Mucosa of stomach (tissue), 1 donor: ENCODE measurements around the gene BNIPL.

Experiments
- H3K27me3 ChIP-seq: one replicate; pipeline ENCODE4 v1.7.0; 2013; ENCODE audit warnings: mild to moderate bottlenecking, low read length; ENCODE audit not compliant: control insufficient read depth, insufficient read depth
- H3K36me3 ChIP-seq: one replicate; pipeline ENCODE4 v1.7.0; 2013; ENCODE audit warnings: low read length; ENCODE audit not compliant: control insufficient read depth, insufficient read depth
- H3K4me1 ChIP-seq: one replicate; pipeline ENCODE4 v1.7.0; 2013; ENCODE audit warnings: mild to moderate bottlenecking, low read length; ENCODE audit not compliant: control insufficient read depth, insufficient read depth
- H3K4me3 ChIP-seq: one replicate; pipeline ENCODE4 v1.7.0; 2013; ENCODE audit warnings: low read length
- H3K9ac ChIP-seq: one replicate; pipeline ENCODE4 v1.7.0; 2013; ENCODE audit warnings: mild to moderate bottlenecking, low read length, moderate library complexity
- H3K9me3 ChIP-seq: one replicate; pipeline ENCODE4 v1.7.0; 2013; ENCODE audit warnings: mild to moderate bottlenecking, low read length, moderate library complexity; ENCODE audit not compliant: control insufficient read depth
- donor health status: Pancreatic carcinoma.

The BNIPL gene

DNA sequence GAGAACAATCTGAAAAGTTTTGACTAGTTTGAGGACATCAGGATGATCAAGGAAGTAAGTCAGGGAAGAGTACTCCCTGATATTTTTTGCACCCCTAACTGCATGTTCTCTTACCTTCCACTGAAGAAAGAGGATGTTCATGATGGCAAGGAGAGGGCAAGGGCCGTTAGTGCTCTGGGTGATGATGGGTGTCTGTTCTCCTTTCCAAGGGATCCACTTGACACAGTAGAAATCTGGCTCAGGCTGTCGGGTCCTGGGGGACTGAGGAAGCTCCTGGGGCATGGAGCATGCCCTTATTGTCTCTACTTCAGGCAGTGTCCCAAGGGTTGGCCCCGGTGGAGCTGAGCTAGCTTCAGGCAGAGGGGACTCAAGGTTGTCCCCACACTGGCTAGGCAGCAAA lies 34.3 kb upstream of the BNIPL start:
- Histone ChIP-seq H3K9ac (no peak overlapping the region), H3K36me3 (peaks cover 17% of the 10 kb centered on the region), H3K27me3 (no peaks in the 10 kb centered on the region), H3K9me3 (no peaks in the 10 kb centered on the region), H3K4me3 (no peak overlapping the region), H3K4me1 (peaks cover 18% of the 10 kb centered on the region)

DNA sequence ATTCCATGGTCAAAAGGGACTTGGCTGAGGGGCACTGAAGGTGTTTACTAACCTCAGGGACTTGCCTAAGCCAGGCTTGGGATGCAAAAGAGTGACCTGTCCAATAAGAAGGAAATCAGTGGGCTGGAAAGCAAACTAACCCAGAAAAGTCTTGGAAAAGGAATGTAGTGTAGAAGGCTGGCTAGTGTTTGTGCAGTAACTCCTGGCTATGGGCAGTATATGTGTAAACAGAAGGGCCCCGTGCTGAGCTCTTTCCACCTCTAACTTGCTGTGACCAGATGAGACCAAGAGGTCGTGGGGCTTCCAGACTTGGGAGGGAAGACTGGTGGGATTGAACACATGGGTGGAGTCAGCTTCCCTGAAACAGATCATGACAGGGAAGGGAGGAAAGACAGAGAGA lies 33.8 kb upstream of the BNIPL start:
- Histone ChIP-seq H3K36me3 (peaks cover 12% of the 10 kb centered on the region), H3K9ac (peak overlapping the region; percentile 14), H3K4me3 (no peak overlapping the region), H3K9me3 (no peaks in the 10 kb centered on the region), H3K27me3 (no peaks in the 10 kb centered on the region), H3K4me1 (peaks cover 24% of the 10 kb centered on the region)

GRCh38 chr1:151003180-151003579 lies 33.2 kb upstream of the BNIPL start:
- Histone ChIP-seq H3K27me3 (no peaks in the 10 kb centered on the region), H3K9ac (peak overlapping the region; percentile 14), H3K4me1 (peaks cover 28% of the 10 kb centered on the region), H3K4me3 (no peak overlapping the region), H3K9me3 (no peaks in the 10 kb centered on the region), H3K36me3 (peaks cover 6% of the 10 kb centered on the region)

GRCh38 chr1:151005729-151006319 lies 30.6 kb upstream of the BNIPL start:
- peak overlapping the region; percentile 66 for H3K4me3 ChIP-seq
- peaks cover 35% of the 10 kb centered on the region for H3K4me1 ChIP-seq

DNA sequence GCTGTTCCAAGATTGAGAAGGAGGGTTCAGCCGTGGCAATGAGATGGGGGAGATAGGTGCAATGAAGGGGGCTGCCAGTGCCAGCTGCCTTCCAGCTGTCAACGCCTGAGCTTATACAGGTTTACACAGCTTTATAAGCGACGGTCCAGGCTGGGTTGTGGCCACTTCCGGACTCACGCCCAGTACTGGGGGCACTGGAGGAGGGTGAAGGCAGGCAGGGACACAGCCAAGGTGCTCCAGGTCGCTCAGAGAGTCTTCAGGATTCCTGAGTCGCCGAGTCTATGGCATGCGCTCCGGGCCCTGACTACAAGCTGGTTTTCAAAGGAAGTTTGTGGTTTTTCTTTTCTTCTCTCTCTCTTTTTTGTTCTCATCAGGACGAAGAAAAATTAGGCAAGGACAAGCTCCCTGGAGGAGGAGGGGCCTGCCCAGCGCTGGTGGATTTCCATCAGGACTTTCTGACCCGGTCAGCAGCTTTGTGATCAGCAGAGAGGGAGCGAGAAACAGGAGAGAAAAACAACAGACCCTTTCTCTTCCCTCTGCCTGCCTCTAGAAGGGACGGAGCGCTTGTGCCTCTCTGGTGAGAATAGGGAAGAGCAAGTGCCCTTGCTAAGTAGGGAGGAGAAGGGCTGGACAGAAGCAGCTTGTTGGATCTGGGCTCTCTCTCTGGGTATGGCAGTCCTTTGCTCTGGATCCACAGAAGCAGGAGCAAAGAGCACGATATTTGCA lies 29.9 kb upstream of the BNIPL start, which contains the start of gene MINDY1:
TSS of gene MINDY1 (minus strand) at position 576 of the 726 bp plus-strand sequence. CDS start 4,285 bp downstream, outside the sequence.
- peak within 1 kb of the TSS; percentile 90 for H3K9ac ChIP-seq
- H3K4me1 ChIP-seq, result peaks cover 35% of the 10 kb centered on the region
- H3K36me3 ChIP-seq, result peaks cover 6% of the 10 kb centered on the region
- no peaks in the 10 kb centered on the region for H3K27me3 ChIP-seq
- no peaks in the 10 kb centered on the region for H3K9me3 ChIP-seq
- peak within 1 kb of the TSS; percentile 66 for H3K4me3 ChIP-seq

More at GRCh38 chr1:151005729-151006319, 30.6 kb upstream of the BNIPL start:
- Histone ChIP-seq H3K36me3 (peaks cover 6% of the 10 kb centered on the region), H3K27me3 (no peaks in the 10 kb centered on the region), H3K9me3 (no peaks in the 10 kb centered on the region), H3K9ac (peak overlapping the region; percentile 90)

GRCh38 chr1:151007853-151008243 lies 28.5 kb upstream of the BNIPL start:
- Histone ChIP-seq H3K4me1 (peaks cover 31% of the 10 kb centered on the region), H3K9me3 (no peaks in the 10 kb centered on the region), H3K4me3 (no peak overlapping the region)

GRCh38 chr1:151008244-151009205 lies 27.9 kb upstream of the BNIPL start, which contains the start of gene PRUNE1:
TSS of gene PRUNE1 (plus strand) at chr1:151008449. CDS start at chr1:151008633, 184 bp downstream.
- H3K4me1 ChIP-seq, result peaks cover 31% of the 10 kb centered on the region
- no peaks in the 10 kb centered on the region for H3K36me3 ChIP-seq
- H3K9me3 ChIP-seq, result no peaks in the 10 kb centered on the region
- peak within 1 kb of the TSS; percentile 94 for H3K9ac ChIP-seq
- H3K27me3 ChIP-seq, result no peaks in the 10 kb centered on the region
- peak within 1 kb of the TSS; percentile 97 for H3K4me3 ChIP-seq

More at GRCh38 chr1:151007853-151008243, 28.5 kb upstream of the BNIPL start:
- H3K9ac ChIP-seq, result peak overlapping the region; percentile 17
- H3K27me3 ChIP-seq, result no peaks in the 10 kb centered on the region
- H3K36me3 ChIP-seq, result no peaks in the 10 kb centered on the region

DNA sequence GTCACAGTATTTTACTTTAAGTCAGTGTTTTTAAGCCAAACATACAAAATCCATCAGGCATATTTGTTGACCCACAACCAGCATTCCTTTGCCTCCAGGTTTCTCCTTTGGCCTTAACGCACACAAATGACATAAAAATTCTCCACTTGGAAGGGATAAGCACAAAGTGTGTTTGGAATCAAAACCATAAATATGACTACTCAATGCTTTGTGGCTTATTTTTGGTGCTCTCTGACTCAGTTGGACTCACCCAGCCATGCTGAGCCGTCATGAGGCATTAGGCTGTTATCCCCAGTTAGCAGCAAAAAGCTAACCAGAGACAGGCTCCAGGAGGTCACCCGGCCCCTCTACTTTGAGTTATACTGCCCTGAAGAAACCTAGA lies 27.2 kb upstream of the BNIPL start:
- no peaks in the 10 kb centered on the region for H3K27me3 ChIP-seq
- H3K4me1 ChIP-seq, result peaks cover 33% of the 10 kb centered on the region
- no peaks in the 10 kb centered on the region for H3K9me3 ChIP-seq
- peak overlapping the region; percentile 97 for H3K4me3 ChIP-seq
- no peaks in the 10 kb centered on the region for H3K36me3 ChIP-seq
- peak overlapping the region; percentile 94 for H3K9ac ChIP-seq

GRCh38 chr1:151009674-151010345 lies 26.6 kb upstream of the BNIPL start:
- no peak overlapping the region for H3K4me3 ChIP-seq
- no peaks in the 10 kb centered on the region for H3K27me3 ChIP-seq
- no peaks in the 10 kb centered on the region for H3K9me3 ChIP-seq
- no peak overlapping the region for H3K9ac ChIP-seq
- H3K4me1 ChIP-seq, result peaks cover 33% of the 10 kb centered on the region
- no peaks in the 10 kb centered on the region for H3K36me3 ChIP-seq

DNA sequence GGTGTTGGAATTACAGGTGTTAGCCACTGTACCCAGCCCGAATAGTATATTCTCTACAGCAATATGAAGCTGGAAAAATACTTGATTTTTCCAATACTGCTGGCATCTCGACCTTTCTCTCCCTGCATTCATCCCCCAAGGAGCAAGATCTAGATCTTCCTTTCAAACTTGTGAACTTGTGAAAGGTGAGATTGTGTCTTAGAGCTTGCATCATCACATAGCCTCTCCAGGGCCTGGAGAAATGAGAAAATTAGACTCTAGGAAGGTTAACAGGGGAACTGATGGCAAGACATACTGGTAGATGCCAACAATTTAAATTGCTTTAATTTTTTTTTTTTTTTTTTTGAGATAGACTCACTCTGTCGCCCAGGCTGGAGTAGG lies 26.1 kb upstream of the BNIPL start:
- Histone ChIP-seq H3K9ac (no peak overlapping the region), H3K36me3 (no peaks in the 10 kb centered on the region), H3K9me3 (no peaks in the 10 kb centered on the region), H3K4me3 (no peak overlapping the region), H3K27me3 (no peaks in the 10 kb centered on the region), H3K4me1 (peaks cover 33% of the 10 kb centered on the region)

- Histone ChIP-seq H3K4me1 (peaks cover 33% of the 10 kb centered on the region), H3K4me3 (no peak overlapping the region), H3K36me3 (no peaks in the 10 kb centered on the region), H3K27me3 (no peaks in the 10 kb centered on the region), H3K9me3 (no peaks in the 10 kb centered on the region), H3K9ac (no peak overlapping the region)
Measured at GRCh38 chr1:151011154-151011850, 25.1 kb upstream of the BNIPL start.
